GM12891 (cell line): Measurements from ENCODE around the gene PERM1.
"Not testable (repeated sequence)": the region's sequence is repeated elsewhere in the genome, so short reads cannot be mapped to it uniquely, and the experiment has no call there.

Experiments
- DNase-seq: peaks from one replicate; pipeline ENCODE4 v3.0.0; 2011; ENCODE audit warnings: low spot score; ENCODE audit not compliant: insufficient read length
- FAIRE-seq: peaks from 2 replicates; lab custom pipeline; 2011; peaks lifted over from hg19 to GRCh38; lab: Jason Lieb, UNC
- PAX5 ChIP-seq: IDR thresholded peaks from 2 replicates; pipeline ENCODE4 v1.6.1; 2011; ENCODE audit warnings: low read length, moderate library complexity, mild to moderate bottlenecking; ENCODE audit not compliant: insufficient read depth, severe bottlenecking
- POLR2A ChIP-seq: IDR thresholded peaks from 2 replicates; pipeline ENCODE4 v1.6.1; 2011; ENCODE audit warnings: low read depth, low read length, control low read depth
- POLR2AphosphoS5 ChIP-seq: IDR thresholded peaks from 2 replicates; pipeline ENCODE4 v1.6.1; 2011; ENCODE audit warnings: low read depth, low read length, control low read depth
- POU2F2 ChIP-seq: IDR thresholded peaks from 2 replicates; pipeline ENCODE4 v1.6.1; 2011; ENCODE audit warnings: low read depth, mild to moderate bottlenecking, control low read depth, low read length, moderate library complexity
- SPI1 ChIP-seq: IDR thresholded peaks from 2 replicates; pipeline ENCODE4 v1.6.1; 2011; ENCODE audit warnings: low read depth, low read length, control low read depth
- TAF1 ChIP-seq: IDR thresholded peaks from 2 replicates; pipeline ENCODE4 v1.6.1; 2011; ENCODE audit warnings: low read depth, low read length, control low read depth

Gene PERM1

GRCh38 chr1:997993-998744, 16.3 kb upstream of the PERM1 start:
- TF ChIP-seq POLR2A (no peak), SPI1 (no peak), PAX5 (no peak), POU2F2 (no peak), POLR2AphosphoS5 (no peak), TAF1 (no peak)
- DNase-seq (no peak), FAIRE-seq (no peak)

- TF ChIP-seq POLR2A (no peak), POU2F2 (no peak), TAF1 (no peak), SPI1 (no peak), PAX5 (no peak), POLR2AphosphoS5 (no peak)
- FAIRE-seq (no peak), DNase-seq (no peak)
These were observed 15.8 kb upstream of the PERM1 start for GRCh38 chr1:997713-997992.

GRCh38 chr1:996851-997712, 15.2 kb upstream of the PERM1 start:
- TF ChIP-seq SPI1 (no peak), POLR2AphosphoS5 (no peak), POLR2A (no peak), POU2F2 (no peak), TAF1 (no peak), PAX5 (no peak)
- DNase-seq (no peak), FAIRE-seq (no peak)

GRCh38 chr1:995665-996633, 14.1 kb upstream of the PERM1 start:
- TF ChIP-seq SPI1 (no peak), TAF1 (no peak), PAX5 (no peak), POLR2AphosphoS5 (no peak), POLR2A (no peak), POU2F2 (no peak)
- no peak for DNase-seq
- FAIRE-seq: no peak

- DNase-seq, FAIRE-seq: not testable (repeated sequence)
These were observed 12.7 kb upstream of the PERM1 start for GRCh38 chr1:994546-994945.

- no peak for FAIRE-seq
- TF ChIP-seq TAF1 (no peak), POLR2A (no peak), SPI1 (no peak), POLR2AphosphoS5 (no peak), PAX5 (no peak), POU2F2 (no peak)
- DNase-seq: no peak
These were observed 11.6 kb upstream of the PERM1 start for GRCh38 chr1:993379-993995.

- no peak for FAIRE-seq
These were observed 10.5 kb upstream of the PERM1 start for GRCh38 chr1:992362-992761.

GRCh38 chr1:991895-992294, 10.0 kb upstream of the PERM1 start:
- no peak for TF ChIP-seq TAF1
- no peak for TF ChIP-seq POLR2AphosphoS5
- TF ChIP-seq POU2F2: no peak
- no peak for TF ChIP-seq PAX5
- no peak for TF ChIP-seq SPI1
- TF ChIP-seq POLR2A: no peak
- no peak for FAIRE-seq
- no peak for DNase-seq

More at GRCh38 chr1:992362-992761, 10.5 kb upstream of the PERM1 start:
- DNase-seq: no peak
- no peak for TF ChIP-seq TAF1
- TF ChIP-seq POLR2A: no peak
- TF ChIP-seq SPI1: no peak
- TF ChIP-seq POU2F2: no peak
- no peak for TF ChIP-seq POLR2AphosphoS5
- TF ChIP-seq PAX5: no peak

GRCh38 chr1:991275-991674, 9.4 kb upstream of the PERM1 start:
- not testable (repeated sequence) for DNase-seq, FAIRE-seq

- DNase-seq, FAIRE-seq: not testable (repeated sequence)
These were observed 6.2 kb upstream of the PERM1 start for GRCh38 chr1:988061-988460.
